Measurements from ENCODE around the gene INTS7.

DNA sequence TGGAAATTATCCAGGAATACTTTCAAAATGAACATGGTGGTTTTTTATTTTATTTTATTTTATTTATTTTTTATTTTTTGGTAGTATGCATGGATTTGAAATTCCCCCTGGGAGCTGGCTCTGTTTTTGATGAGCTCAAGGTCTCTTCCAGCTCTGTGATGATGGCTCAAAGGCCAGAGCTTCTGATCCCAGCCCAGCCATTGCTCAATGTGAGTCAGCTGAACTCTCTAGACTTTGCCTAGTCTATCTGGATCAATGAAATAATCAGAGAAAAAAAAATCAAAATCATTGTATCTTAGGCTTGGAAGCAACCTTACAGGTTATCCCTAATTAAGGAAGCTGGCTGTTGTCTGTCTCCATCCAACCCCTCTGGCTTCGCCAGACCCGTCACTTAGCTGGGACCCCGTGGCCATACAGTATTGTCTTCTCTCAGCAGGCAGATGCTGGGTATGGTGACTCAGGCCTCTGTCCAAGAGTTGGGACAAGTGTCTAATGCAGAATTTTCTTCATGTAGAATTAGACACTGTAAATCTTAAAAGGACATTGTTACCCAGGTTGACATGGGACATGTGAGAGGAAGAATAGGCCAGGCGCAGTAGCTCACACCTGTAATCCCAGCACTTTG is 114.6 kb downstream of the INTS7 start:
- TF ChIP-seq POLR2AphosphoS5 (IDR thresholded peaks at IDR 0.05; ENCODE audit: borderline replicate concordance, low read depth, low read length) (no peak), EZH2 (IDR thresholded peaks at IDR 0.05) (no peak)
